NCI-H1105 treated with DMSO at 0.1 percent for 48 hours (cell line): ENCODE results near the gene STEAP1B.

Experiments
- DNase-seq: peaks from one replicate; lab custom pipeline; 2025; lab: John Stamatoyannopoulos, UW

STEAP1B gene

DNA sequence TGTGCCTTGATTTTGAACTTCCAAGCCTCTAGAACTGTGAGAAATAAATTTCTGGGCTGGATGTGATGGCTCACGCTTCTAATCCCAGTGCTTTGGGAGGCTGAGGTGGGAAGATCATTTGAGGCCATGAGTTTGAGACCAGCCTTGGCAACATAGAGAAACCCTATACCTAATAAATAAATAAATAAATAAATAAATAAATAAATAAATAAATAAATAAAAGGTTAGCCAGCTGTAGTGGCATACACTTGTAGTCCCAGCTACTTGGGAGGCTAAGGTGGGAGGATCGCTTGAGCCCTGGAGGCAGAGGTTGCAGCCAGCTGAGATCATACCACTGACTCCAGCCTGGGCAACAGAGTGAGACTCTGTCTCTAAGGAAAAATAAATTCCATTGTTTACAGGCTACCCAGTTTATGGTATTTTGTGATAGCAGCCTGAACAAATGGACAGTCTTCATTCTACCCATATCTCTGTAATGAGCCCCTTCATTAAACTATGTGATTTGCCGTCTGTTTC, 67.7 kb downstream of the STEAP1B start:
- DNase-seq, result no peak

- DNase-seq, result no peak
Measured at GRCh38 chr7:22430457-22430856, 69.5 kb downstream of the STEAP1B start.

GRCh38 chr7:22429386-22429785, 70.6 kb downstream of the STEAP1B start:
- no peak for DNase-seq

- no peak for DNase-seq
Measured at GRCh38 chr7:22427855-22428254, 72.1 kb downstream of the STEAP1B start.

- no peak for DNase-seq
Measured at GRCh38 chr7:22427104-22427503, 72.9 kb downstream of the STEAP1B start.

DNA sequence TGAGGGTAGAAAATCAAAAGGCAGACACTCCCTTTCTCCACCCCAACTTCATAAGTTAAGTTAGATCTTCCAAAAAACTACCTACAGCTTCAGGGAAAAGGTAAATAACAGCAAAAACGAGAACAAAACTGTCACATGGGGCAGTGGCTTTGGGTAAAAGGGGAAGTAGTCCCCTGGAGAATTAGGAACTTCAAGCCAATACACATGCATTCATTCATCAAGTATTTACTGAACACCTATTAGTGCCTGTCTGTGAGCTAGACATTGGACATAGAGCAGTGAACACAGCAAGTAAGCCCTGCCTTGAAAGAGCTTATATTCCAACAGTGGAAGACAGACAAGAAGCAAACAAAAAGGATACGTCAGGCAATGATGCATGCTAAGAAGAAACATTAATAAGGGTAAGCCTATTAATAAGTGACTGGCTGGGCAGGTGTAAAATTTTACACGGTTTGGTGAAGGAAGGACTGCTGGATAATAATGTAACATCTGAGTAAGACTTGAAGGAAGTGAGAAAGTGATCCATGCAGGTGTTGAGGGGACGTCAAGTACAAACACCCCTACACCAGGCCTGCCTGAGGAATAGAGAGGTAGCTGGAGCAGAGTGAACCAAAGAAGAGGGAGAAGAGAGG, 73.4 kb downstream of the STEAP1B start:
- DNase-seq, result no peak

DNA sequence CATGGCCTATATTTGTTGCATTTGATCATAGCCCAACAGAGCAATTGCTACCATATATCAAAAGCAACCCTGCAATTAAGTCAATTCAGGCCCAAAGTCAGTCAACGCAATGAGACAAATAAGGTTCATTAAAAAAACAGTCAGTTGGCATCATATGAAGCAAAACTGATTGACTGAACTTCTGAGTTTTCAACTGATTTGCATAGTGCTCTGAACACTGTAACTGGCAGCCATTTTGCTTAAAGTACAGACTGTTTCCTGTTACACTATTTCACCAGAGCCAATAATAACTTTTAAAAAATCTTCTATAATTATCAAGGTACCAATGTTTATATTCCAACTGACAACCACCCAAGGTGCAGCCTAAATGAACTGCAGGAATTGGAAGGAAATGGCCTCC, 74.6 kb downstream of the STEAP1B start:
- DNase-seq, result no peak

- no peak for DNase-seq
Measured at GRCh38 chr7:22422831-22423615, 77.0 kb downstream of the STEAP1B start.

DNA sequence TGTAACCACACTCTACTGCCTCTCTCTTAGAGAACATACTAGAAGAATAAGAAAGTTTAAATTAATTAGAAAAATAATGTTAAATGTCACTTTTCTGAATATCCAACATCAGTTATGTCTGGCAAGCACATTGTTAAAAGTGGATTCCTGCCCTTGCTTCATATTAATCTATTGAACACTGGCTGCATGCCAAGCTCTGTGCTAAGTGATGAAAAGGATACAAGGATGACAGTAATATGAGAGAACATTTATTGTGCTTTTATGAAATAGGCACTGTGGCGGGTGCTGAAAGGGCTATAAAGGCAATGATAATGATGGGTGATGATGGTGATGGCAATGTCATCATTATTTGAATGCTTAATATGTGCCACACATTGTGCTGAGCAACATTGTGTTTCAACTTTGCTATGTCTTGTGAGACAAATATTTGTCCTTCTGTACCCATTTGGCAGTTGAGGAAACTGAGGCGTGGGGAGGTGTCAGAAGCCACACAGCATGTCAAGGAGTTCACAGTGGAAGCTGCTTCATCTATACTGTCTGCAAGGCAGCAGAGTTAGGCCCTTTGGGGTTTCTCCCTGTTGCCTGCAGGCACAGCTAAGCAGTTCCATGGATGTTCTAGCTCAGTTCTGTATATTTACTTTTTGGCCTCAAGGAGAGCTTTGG, 78.9 kb downstream of the STEAP1B start:
- peak; percentile 62 for DNase-seq

DNA sequence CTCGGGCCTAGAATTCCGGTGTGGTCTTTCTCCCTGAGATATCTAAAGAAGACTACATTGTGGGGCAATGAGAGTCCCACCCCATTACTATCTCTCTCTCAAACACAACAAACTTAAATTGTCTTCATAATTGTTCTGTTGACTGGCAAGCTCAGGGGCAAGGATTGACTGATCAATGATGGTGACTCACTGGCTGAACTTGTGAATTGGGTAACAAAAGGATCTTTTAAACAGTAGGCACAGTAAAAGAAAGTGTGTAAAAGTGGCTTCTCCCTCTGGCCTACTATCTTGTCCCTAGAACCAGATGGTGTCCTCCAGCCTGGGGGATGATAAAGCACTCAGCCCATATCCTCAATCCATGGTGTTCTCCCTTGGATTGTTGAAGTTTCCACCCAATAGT, 80.0 kb downstream of the STEAP1B start:
- DNase-seq, result no peak

DNA sequence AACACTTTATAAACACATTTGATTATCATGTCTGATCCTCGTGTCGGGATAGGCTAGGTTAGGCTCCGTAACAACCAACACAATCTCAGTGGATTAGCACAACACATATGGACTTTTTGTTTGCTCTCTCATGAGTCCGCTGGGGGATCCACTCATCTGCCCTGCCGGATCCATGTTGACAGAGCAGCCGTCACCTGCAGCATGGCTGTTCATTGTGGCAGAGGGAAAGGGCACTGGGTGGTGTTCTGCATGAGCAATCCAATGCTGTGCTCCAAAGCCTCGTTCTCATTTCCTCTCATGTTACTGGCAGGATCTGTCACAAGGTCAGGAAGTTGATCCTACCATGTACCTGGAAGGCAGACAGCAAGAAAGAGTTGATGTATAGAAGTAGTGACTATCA, 80.5 kb downstream of the STEAP1B start:
- no peak for DNase-seq

DNA sequence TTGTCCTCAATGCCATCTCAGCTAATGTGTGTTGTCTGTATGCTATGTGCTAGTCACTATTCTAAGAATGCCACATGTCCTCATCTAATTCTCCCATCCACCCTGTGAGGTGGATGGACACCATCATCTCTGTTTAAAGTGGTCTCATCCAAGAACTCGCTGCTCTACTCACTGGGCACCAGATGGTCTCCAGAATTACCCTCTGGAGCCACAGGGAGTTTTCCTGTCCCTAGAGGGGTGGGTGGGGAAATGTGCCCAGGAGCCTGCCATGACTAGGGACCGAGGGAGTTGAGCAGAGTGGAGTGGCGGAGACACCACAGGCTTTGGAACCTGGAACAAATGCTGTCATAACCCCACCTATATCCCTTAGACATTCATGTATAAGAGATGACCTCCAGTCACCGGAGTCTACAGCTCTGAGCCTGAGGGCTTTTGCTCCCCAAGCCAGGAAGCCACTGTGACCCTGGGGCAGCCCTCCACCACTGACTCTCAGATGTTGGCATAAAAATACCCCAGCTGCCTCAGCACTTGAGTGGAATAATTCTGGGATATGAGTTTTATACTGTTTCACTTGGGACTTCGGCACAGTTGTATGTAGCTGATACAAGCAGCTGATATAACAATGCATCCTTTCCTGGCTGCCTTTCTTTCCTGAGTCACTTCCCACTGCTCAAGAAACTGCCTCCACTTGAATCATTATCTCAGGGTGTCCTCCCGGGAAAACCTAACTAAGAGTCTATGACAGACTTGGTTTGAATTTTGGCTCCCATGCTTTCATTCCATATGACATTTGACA, 81.5 kb downstream of the STEAP1B start:
- DNase-seq, result no peak

- DNase-seq, result no peak
Measured at GRCh38 chr7:22417841-22418240, 82.1 kb downstream of the STEAP1B start.

DNA sequence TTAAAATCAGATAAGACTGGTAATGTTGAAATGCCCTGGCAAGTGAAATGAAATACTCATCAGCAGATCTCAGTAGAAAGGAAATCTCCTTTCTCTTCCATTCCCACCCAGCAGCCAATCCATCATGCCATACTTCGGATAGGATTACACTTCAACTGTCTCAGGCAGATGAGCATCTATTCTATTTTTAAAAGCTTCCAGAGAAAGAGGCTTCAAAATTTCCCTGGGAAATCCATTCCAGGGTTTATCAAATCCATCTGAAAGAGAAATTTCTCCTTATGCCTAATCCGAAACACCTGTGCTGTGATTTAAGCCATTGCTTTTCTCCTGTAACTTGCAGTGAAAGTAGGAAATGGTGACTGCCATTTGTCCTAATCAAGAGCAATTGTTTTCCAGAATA, 82.6 kb downstream of the STEAP1B start:
- no peak for DNase-seq

- no peak for DNase-seq
Measured at GRCh38 chr7:22414424-22414823, 85.6 kb downstream of the STEAP1B start.

- no peak for DNase-seq
Measured at GRCh38 chr7:22413211-22413610, 86.8 kb downstream of the STEAP1B start.

GRCh38 chr7:22411977-22412693, 87.9 kb downstream of the STEAP1B start:
- DNase-seq, result no peak

GRCh38 chr7:22406715-22407114, 93.3 kb downstream of the STEAP1B start:
- no peak for DNase-seq

DNA sequence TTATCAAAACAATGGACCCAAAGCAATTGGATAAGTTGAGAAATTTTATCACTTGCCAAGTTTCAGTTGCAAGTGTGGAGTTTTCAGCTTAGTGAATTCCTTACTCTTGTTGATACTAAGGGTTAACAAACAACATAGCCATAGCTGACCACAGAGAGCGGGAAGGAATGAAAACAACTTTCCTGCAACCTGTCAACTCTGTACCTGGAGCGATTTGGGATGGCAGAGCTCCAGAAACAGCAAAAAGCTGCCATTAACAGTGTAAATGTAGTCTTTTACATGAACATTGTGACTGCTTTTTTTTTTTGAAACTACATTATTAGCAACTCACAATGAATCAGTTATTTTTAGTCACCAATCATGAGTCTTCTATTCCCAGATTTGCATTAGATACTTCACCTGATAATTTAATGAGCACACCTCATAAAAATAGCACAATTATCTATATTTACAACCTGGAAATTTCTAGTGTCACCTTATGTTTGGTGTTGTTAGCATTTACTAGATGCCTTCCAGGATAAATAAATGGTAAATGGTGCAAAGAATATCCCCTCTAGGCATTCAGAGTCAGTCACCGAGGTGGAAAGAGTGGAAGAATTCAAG, 95.5 kb downstream of the STEAP1B start:
- no peak for DNase-seq

GRCh38 chr7:22403344-22403743, 96.6 kb downstream of the STEAP1B start:
- no peak for DNase-seq

DNA sequence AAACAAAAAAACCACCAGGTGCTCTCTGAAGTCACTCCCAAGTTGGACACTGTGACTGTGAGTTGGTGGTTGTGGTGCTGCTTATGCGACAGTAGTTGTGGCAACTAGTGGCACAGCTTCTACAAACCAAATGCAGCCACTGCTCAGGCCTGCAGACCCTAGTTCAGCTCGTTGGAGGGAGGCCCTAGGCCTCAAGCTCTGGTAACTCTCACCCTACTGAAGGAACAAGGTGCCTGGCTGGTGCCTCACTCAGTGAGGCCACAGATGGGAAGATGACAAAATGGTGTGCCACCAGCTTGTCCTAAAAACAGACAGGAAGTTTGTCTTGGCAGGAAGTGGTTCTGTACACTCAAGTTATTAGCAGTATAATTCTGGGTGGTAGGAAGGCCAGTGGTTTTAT, 97.7 kb downstream of the STEAP1B start:
- DNase-seq, result no peak
